Suprapubic skin (tissue), 4 donors: Measurements from ENCODE around the gene CAPN10.

Experiments
- POLR2A ChIP-seq, 2 donors: fragments of 450-650 bp; IDR thresholded peaks; one replicate each; pipeline ENCODE4 v1.6.1; 2017; ENCODE audit warnings: antibody characterized with exemption in 2 of 2, mild to moderate bottlenecking in 2 of 2, moderate library complexity in 2 of 2
- POLR2AphosphoS5 ChIP-seq, 3 donors: sonication (generic); formaldehyde crosslinking; IDR thresholded peaks; one replicate each; pipeline ENCODE4 v1.6.1; 2017; ENCODE audit warnings: antibody characterized with exemption in 3 of 3
- TF ChIP-seq, protein P1 (sequence below), 2 donors: fragments of 200-600 bp in 1 of 2; fragments of 450-650 bp in 1 of 2; sonication (generic) in 1 of 2; IDR thresholded peaks; one replicate each; pipeline ENCODE4 v1.5.1; 2016 to 2019; ENCODE audit warnings: antibody characterized with exemption in 2 of 2, mild to moderate bottlenecking in 1 of 2, moderate library complexity in 1 of 2

DNA sequence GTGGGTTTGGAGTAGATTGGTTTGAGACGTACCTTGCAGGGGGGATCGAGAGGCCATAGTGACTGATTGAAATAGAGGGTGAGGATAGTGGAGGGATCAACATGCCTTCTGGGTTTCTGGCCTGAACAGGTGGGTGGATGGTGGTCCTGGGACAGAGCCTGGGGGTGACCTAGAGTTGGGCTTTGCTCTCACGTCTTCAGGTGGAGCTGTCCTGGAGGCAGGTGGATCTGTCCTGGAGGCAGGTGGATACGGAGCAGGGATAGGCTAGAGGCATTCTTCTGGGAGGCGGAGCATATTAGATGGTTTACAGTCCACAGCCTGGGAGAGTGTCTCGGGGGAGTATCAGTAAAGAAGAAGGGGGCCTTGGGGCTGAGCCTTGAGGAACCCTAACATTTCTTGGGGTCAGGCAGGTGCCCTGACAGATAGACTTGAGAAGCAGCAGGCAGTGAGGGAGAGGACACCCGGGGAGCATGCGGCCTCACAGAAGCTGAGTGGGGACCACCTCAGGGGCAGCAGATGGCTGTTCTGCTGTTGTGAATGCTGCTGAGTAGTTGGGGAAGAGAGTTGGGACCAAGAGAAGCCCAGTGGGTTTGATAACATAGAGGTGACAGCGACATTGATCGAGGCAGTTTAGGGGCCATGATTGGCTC, 1.6 kb downstream of the CAPN10 start:
- TF ChIP-seq, protein P1, sequence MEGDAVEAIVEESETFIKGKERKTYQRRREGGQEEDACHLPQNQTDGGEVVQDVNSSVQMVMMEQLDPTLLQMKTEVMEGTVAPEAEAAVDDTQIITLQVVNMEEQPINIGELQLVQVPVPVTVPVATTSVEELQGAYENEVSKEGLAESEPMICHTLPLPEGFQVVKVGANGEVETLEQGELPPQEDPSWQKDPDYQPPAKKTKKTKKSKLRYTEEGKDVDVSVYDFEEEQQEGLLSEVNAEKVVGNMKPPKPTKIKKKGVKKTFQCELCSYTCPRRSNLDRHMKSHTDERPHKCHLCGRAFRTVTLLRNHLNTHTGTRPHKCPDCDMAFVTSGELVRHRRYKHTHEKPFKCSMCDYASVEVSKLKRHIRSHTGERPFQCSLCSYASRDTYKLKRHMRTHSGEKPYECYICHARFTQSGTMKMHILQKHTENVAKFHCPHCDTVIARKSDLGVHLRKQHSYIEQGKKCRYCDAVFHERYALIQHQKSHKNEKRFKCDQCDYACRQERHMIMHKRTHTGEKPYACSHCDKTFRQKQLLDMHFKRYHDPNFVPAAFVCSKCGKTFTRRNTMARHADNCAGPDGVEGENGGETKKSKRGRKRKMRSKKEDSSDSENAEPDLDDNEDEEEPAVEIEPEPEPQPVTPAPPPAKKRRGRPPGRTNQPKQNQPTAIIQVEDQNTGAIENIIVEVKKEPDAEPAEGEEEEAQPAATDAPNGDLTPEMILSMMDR (IDR thresholded peaks at IDR 0.05) = no peak
- TF ChIP-seq POLR2A (IDR thresholded peaks at IDR 0.05) (no peak), POLR2AphosphoS5 (IDR thresholded peaks at IDR 0.05) (no peak)
